Ishikawa (cell line): ENCODE measurements around the gene SEL1L2.

ENCODE experiments used
- CEBPB ChIP-seq: IDR thresholded peaks from 2 replicates; pipeline ENCODE4 v1.6.1; 2012
- CREB1 ChIP-seq: IDR thresholded peaks from 2 replicates; pipeline ENCODE4 v1.6.1; 2012; ENCODE audit warnings: low read depth
- EGR1 ChIP-seq: IDR thresholded peaks from 2 replicates; pipeline ENCODE4 v1.6.1; 2012
- EP300 ChIP-seq: IDR thresholded peaks from 2 replicates; pipeline ENCODE4 v1.6.1; 2012; ENCODE audit warnings: borderline replicate concordance
- FOXM1 ChIP-seq: IDR thresholded peaks from 2 replicates; pipeline ENCODE4 v1.6.1; 2012; ENCODE audit warnings: low read depth, borderline replicate concordance
- NFIC ChIP-seq: IDR thresholded peaks from 2 replicates; pipeline ENCODE4 v1.6.1; 2012
- RAD21 ChIP-seq: IDR thresholded peaks from 2 replicates; pipeline ENCODE4 v1.6.1; 2012; ENCODE audit warnings: low read depth
- TAF1 ChIP-seq: IDR thresholded peaks from 2 replicates; pipeline ENCODE4 v1.6.1; 2012; ENCODE audit warnings: low read depth, mild to moderate bottlenecking
- TCF12 ChIP-seq: IDR thresholded peaks from 2 replicates; pipeline ENCODE4 v1.6.1; 2012; ENCODE audit warnings: low read depth
- TEAD4 ChIP-seq: IDR thresholded peaks from 2 replicates; pipeline ENCODE4 v1.6.1; 2012
- YY1 ChIP-seq: IDR thresholded peaks from 2 replicates; pipeline ENCODE4 v1.6.1; 2012; ENCODE audit warnings: low read depth
- ZBTB7A ChIP-seq: IDR thresholded peaks from 2 replicates; pipeline ENCODE4 v1.6.1; 2012; ENCODE audit warnings: low read depth
- TF ChIP-seq, protein P1 (sequence below): IDR thresholded peaks from 2 replicates; pipeline ENCODE4 v1.6.1; 2012
- TF ChIP-seq, protein P2 (sequence below): IDR thresholded peaks from 2 replicates; pipeline ENCODE4 v1.6.1; 2012
- TF ChIP-seq, protein P3 (sequence below): IDR thresholded peaks from 2 replicates; pipeline ENCODE4 v1.6.1; 2012; ENCODE audit warnings: low read depth, mild to moderate bottlenecking

The SEL1L2 gene

DNA sequence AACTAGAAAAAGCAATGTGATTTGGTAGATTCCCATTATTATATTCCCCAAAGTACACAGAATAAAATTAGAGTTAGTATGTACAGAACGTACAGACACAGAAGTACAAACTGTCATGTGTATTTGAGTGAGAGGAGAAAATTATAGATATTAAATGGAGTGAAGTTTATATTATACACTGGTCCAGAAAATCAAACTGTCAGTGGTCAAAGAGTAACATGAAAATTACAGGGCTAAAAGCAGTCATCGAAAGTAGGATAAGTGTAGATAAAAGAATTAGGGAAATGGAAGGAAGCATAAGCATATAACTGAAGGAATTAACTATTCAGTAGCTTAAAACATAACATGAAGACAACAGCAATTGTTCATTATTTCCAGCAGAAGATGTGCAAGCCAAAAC is 30.3 kb downstream of the SEL1L2 start:
- TF ChIP-seq EP300: no peak
- TF ChIP-seq, protein P1, sequence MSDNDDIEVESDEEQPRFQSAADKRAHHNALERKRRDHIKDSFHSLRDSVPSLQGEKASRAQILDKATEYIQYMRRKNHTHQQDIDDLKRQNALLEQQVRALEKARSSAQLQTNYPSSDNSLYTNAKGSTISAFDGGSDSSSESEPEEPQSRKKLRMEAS: no peak
- TF ChIP-seq FOXM1: no peak
- no peak for TF ChIP-seq EGR1
- no peak for TF ChIP-seq CREB1
- no peak for TF ChIP-seq NFIC
- TF ChIP-seq ZBTB7A: no peak
- TF ChIP-seq CEBPB: no peak
- TF ChIP-seq, protein P2, sequence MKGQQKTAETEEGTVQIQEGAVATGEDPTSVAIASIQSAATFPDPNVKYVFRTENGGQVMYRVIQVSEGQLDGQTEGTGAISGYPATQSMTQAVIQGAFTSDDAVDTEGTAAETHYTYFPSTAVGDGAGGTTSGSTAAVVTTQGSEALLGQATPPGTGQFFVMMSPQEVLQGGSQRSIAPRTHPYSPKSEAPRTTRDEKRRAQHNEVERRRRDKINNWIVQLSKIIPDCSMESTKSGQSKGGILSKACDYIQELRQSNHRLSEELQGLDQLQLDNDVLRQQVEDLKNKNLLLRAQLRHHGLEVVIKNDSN: no peak
- no peak for TF ChIP-seq YY1
- TF ChIP-seq, protein P3, sequence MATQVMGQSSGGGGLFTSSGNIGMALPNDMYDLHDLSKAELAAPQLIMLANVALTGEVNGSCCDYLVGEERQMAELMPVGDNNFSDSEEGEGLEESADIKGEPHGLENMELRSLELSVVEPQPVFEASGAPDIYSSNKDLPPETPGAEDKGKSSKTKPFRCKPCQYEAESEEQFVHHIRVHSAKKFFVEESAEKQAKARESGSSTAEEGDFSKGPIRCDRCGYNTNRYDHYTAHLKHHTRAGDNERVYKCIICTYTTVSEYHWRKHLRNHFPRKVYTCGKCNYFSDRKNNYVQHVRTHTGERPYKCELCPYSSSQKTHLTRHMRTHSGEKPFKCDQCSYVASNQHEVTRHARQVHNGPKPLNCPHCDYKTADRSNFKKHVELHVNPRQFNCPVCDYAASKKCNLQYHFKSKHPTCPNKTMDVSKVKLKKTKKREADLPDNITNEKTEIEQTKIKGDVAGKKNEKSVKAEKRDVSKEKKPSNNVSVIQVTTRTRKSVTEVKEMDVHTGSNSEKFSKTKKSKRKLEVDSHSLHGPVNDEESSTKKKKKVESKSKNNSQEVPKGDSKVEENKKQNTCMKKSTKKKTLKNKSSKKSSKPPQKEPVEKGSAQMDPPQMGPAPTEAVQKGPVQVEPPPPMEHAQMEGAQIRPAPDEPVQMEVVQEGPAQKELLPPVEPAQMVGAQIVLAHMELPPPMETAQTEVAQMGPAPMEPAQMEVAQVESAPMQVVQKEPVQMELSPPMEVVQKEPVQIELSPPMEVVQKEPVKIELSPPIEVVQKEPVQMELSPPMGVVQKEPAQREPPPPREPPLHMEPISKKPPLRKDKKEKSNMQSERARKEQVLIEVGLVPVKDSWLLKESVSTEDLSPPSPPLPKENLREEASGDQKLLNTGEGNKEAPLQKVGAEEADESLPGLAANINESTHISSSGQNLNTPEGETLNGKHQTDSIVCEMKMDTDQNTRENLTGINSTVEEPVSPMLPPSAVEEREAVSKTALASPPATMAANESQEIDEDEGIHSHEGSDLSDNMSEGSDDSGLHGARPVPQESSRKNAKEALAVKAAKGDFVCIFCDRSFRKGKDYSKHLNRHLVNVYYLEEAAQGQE: no peak
- TF ChIP-seq TAF1: no peak
- no peak for TF ChIP-seq TCF12
- TF ChIP-seq RAD21: no peak

DNA sequence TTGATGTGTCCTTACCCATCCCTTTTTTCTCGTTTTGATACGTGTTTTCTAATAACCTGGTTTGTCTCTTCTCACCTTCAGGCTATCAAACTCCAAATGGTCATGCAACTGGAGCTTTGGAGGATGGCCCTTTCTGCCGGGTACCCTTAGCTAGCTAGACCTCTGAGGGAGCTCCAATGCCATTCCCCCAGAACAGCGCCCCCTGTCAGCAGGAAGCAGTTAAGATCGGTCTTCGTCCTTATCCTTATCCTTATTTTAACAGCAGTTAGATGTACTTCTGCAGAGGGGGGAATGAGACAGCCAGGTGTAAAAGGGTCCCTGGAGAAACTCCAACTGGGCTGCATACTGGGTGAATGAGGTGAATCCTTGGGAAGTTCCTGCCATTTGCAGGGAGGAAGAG is 37.2 kb downstream of the SEL1L2 start:
- TF ChIP-seq TCF12: no peak
- TF ChIP-seq, protein P1: no peak
- no peak for TF ChIP-seq EP300
- TF ChIP-seq CREB1: no peak
- no peak for TF ChIP-seq YY1
- TF ChIP-seq, protein P3: no peak
- TF ChIP-seq TEAD4: no peak
- TF ChIP-seq ZBTB7A: no peak
- no peak for TF ChIP-seq FOXM1
- TF ChIP-seq, protein P2: no peak
- TF ChIP-seq TAF1: no peak

DNA sequence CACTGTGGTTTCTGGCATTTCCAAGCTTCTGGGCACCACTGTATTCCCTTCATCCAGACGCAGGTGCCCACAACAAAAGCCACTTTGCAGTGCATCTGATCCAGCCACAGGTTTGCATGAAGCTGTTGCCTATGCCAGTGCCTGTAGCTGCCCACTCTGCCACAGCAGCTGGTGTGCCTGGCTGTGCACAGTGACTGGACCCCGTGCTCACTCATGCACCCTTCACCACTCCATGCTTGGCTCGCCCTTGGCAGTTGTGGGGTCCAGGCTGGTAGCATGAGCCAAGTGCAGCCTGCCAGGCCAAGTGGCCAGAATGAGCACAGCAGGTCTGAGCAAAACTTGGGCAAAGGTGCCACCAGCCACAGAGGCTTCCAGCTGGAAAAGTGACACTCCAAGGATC is 42.7 kb downstream of the SEL1L2 start:
- TF ChIP-seq, protein P3: no peak
- TF ChIP-seq CEBPB (no peak), NFIC (no peak), TEAD4 (no peak), FOXM1 (no peak), EGR1 (no peak), ZBTB7A (no peak), TCF12 (no peak), EP300 (no peak), YY1 (no peak), CREB1 (no peak)
- TF ChIP-seq, protein P1: no peak
- TF ChIP-seq, protein P2: no peak

DNA sequence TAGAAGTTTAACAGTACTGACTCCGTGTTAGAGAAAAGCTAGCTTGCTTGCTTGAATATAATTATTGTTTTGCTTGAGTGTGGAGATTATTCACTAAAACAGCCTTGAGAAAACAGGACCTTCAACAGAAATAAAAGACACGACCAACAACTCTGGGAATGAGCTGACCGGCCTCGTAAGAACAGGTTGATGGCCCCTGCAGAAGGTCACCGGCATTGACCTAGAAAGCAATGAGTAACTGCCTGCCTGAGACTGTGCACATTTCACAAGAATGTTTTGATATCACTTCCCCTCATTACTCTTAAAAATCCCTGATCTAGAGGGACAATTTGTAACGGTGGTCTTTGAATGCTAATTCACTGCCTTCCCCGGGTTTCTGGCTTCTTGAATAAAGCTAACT is 49.4 kb downstream of the SEL1L2 start:
- TF ChIP-seq TAF1 (no peak), ZBTB7A (no peak), CREB1 (no peak), TCF12 (no peak), NFIC (no peak), RAD21 (no peak), YY1 (no peak), FOXM1 (no peak), EGR1 (no peak), TEAD4 (no peak), CEBPB (no peak), EP300 (no peak)
- TF ChIP-seq, protein P1: no peak
- TF ChIP-seq, protein P3: no peak
- TF ChIP-seq, protein P2: no peak
